Panc1 (cell line): ENCODE data around the gene AFF3. TPM values are rescaled to one million over a fixed set of nuclear protein-coding genes. Genes with fewer than 3 reads are reported as not detected.

ENCODE experiments used
- ATAC-seq: fragments of 200-7000 bp; cut with Tn5 transposase; 2 replicates; pipeline ENCODE4 v1.9.1; 2020; ENCODE audit warnings: mild to moderate bottlenecking, moderate library complexity
- BruUV-seq: library from RNA; stranded (reverse); fragments of 400-500 nt; replicated peaks from 2 replicates; lab custom pipeline; 2021; lab: Mats Ljungman, UMichigan
- CTCF ChIA-PET: fragments of 300-600 bp; sonication (Branson Sonifier 250); formaldehyde crosslinking; loops from one replicate; lab custom pipeline; 2022; ENCODE audit warnings: antibody characterized with exemption; lab: Charles Lee
- POLR2A ChIA-PET: fragments of 300-600 bp; sonication (Branson Sonifier 250); formaldehyde crosslinking; loops from one replicate; lab custom pipeline; 2022; ENCODE audit warnings: antibody characterized with exemption; lab: Charles Lee
- DNase-seq: peaks from one replicate; pipeline ENCODE4 v3.0.0-alpha.2; 2010; ENCODE audit warnings: low read depth, low spot score
- H3K27ac ChIP-seq: 2 replicates; pipeline ENCODE4 v1.5.1; 2011; ENCODE audit warnings: mild to moderate bottlenecking, low read length, inconsistent platforms
- H3K27me3 ChIP-seq: fragments of 200-500 bp; sonication (Bioruptor generic); 2 replicates; pipeline ENCODE4 v1.6.0; 2014; ENCODE audit warnings: low read length, inconsistent platforms; ENCODE audit not compliant: control insufficient read depth, insufficient read depth
- H3K36me3 ChIP-seq: fragments of 200-500 bp; sonication (Bioruptor generic); 2 replicates; pipeline ENCODE4 v1.5.1; 2014; ENCODE audit warnings: inconsistent platforms, mild to moderate bottlenecking, low read length, moderate library complexity; ENCODE audit not compliant: control insufficient read depth, insufficient read depth
- H3K4me1 ChIP-seq: 2 replicates; pipeline ENCODE4 v1.5.1; 2011; ENCODE audit warnings: inconsistent platforms, mild to moderate bottlenecking, low read length, moderate library complexity; ENCODE audit not compliant: control insufficient read depth, insufficient read depth
- H3K4me3 ChIP-seq, 2 experiments: 2 replicates each; pipeline ENCODE4 v1.5.1; 2011 to 2012; ENCODE audit warnings: low read depth in 2 of 2, low read length in 2 of 2, mild to moderate bottlenecking in 2 of 2, inconsistent platforms in 1 of 2, moderate library complexity in 1 of 2
- H3K9me3 ChIP-seq: fragments of 200-500 bp; sonication (Bioruptor generic); 2 replicates; pipeline ENCODE4 v1.5.1; 2014; ENCODE audit warnings: low read depth, mild to moderate bottlenecking, inconsistent platforms, low read length, moderate library complexity; ENCODE audit not compliant: control insufficient read depth, insufficient read depth
- CTCF ChIP-seq: fragments of 450-650 bp; IDR thresholded peaks from 2 replicates; pipeline ENCODE4 v1.5.1; 2017; ENCODE audit warnings: mild to moderate bottlenecking
- POLR2AphosphoS5 ChIP-seq: IDR thresholded peaks from 2 replicates; pipeline ENCODE4 v1.6.1; 2012; ENCODE audit warnings: mild to moderate bottlenecking, low read depth, low read length, moderate library complexity
- REST ChIP-seq, 2 experiments: IDR thresholded peaks; 2 replicates each; pipeline ENCODE4 v1.6.1; 2011 to 2012; ENCODE audit warnings: low read depth in 2 of 2, control low read depth in 1 of 2, low read length in 1 of 2, mild to moderate bottlenecking in 1 of 2, moderate library complexity in 1 of 2; ENCODE audit not compliant: insufficient read depth in 1 of 2
- SIN3A ChIP-seq: IDR thresholded peaks from 2 replicates; pipeline ENCODE4 v1.6.1; 2012; ENCODE audit warnings: low read depth, mild to moderate bottlenecking, low read length, moderate library complexity, borderline replicate concordance; ENCODE audit not compliant: insufficient read depth
- TCF7L2 ChIP-seq: IDR thresholded peaks from 2 replicates; pipeline ENCODE4 v1.6.1; 2011; ENCODE audit warnings: mild to moderate bottlenecking, low read depth, low read length, inconsistent platforms
- in situ Hi-C: cut with HindIII; loops from 2 replicates; pipeline ENCODE4 v1.10.0; 2016; ENCODE audit warnings: low sequenced_read_pairs, low pct_unique_long_range_greater_than_20kb
- intact Hi-C: fragments of 100-400 bp; cut with micrococcal nuclease; formaldehyde crosslinking; loops from one replicate; pipeline ENCODE4 v1.10.0; 2022; ENCODE audit not compliant: unreplicated experiment
- total RNA-seq: library from RNA; stranded (reverse); gene quantifications from one replicate; pipeline ENCODE4 v1.2.1, GENCODE V29; 2021; ENCODE audit not compliant: unreplicated experiment

The AFF3 gene
- total RNA-seq, 1 experiment from 2014 or later: 2.2 TPM

- Histone ChIP-seq H3K36me3 (no peaks in the 10 kb centered on the region), H3K4me3 (no peak overlapping the region), H3K9me3 (no peaks in the 10 kb centered on the region), H3K27me3 (no peaks in the 10 kb centered on the region), H3K4me1 (no peaks in the 10 kb centered on the region; the same call in 1 of the 2 replicates), H3K27ac (no peak overlapping the region)
- in situ Hi-C loops (no loop called here), intact Hi-C loops (no loop called here)
- DNase-seq (no peak), ATAC-seq (no peak)
- BruUV-seq: no TSS peak
- no peak for TF ChIP-seq REST (IDR thresholded peaks at IDR 0.05; ENCODE audit: insufficient read depth in 1 of 2, low read depth in 2 of 2, low read length in 1 of 2)
- no peak for TF ChIP-seq SIN3A
- TF ChIP-seq TCF7L2: no peak
- TF ChIP-seq CTCF: no peak
- CTCF ChIA-PET: interaction anchor here (0.6 kb wide), 2 partner anchors 148 to 778 kb away, joined by 5 to 6 read pairs; no protein-coding TSS in a partner anchor
- POLR2A ChIA-PET: no interaction called here
These were observed 34.5 kb upstream of the AFF3 start for GRCh38 chr2:100176925-100177324.

- in situ Hi-C loops: no loop called here
- ATAC-seq: no peak
- Histone ChIP-seq H3K27ac (no peak overlapping the region), H3K4me3 (no peak overlapping the region), H3K4me1 (no peaks in the 10 kb centered on the region; the same call in 1 of the 2 replicates), H3K36me3 (no peaks in the 10 kb centered on the region), H3K27me3 (no peaks in the 10 kb centered on the region), H3K9me3 (no peaks in the 10 kb centered on the region)
- CTCF ChIA-PET: no interaction called here
- intact Hi-C loops: no loop called here
- POLR2A ChIA-PET: no interaction called here
- no peak for DNase-seq
- BruUV-seq: no TSS peak
- TF ChIP-seq SIN3A: no peak
- TF ChIP-seq CTCF: no peak
- no peak for TF ChIP-seq POLR2AphosphoS5
- TF ChIP-seq REST (IDR thresholded peaks at IDR 0.05; ENCODE audit: insufficient read depth in 1 of 2, low read depth in 2 of 2, low read length in 1 of 2): no peak
- no peak for TF ChIP-seq TCF7L2
These were observed 31.6 kb upstream of the AFF3 start for GRCh38 chr2:100174026-100174431.
